Right hindlimb (tissue), 1 donor: Measurements from ENCODE around the gene STAT3.
"Not testable (repeated sequence)": the region's sequence is repeated elsewhere in the genome, so short reads cannot be mapped to it uniquely, and the experiment has no call there.

Experiments
- DNase-seq: peaks from one replicate; pipeline ENCODE4 v3.0.0-alpha.2; 2018

Gene STAT3

DNA sequence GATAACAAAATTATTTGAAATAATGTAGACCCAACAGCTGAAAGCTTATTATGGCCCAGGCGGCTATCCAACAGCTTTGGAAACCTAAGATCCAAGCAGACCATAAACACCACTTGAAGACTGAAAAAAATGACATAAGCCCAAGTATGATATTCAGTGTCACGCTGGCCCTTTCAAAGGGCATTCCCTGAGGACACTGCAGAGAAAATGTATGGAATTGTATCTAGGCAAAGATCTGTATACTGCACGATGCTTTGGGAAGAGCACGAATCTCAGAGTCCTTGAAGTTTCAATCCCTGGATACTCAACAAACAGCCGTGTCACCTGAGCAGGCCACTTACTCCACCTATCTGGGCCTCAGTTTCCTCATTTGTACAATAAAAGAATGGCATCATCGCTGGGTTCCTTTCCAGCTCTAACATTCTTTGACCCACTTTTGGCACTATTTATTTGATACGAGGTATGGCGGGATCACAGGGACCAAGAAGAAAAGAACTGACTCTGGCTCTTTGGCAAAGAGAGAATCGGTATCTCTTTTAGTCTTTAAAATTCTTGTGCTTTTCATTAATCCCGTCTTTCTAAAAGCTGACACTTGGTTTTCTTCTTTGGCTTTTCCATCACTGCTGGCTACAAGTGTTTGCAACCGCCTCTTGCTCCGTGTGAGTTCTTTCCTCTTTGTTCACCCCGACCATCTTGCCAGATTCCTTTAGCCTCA lies 113.3 kb downstream of the STAT3 start:
- DNase-seq, result no peak

DNA sequence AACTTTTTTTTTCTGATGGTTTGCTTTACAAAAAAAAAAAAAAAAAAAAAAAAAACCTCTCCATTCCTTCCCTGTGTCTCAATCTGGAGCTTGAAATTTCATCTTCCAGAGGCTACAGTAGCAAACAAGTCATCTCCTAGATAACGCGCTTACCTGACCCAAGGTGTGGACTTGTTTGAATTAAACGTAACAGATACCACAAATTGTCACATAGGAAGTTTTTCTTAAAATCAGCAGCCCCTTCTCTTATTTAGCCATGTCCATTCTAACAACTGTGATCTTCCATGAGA lies 114.0 kb downstream of the STAT3 start:
- no peak for DNase-seq

DNA sequence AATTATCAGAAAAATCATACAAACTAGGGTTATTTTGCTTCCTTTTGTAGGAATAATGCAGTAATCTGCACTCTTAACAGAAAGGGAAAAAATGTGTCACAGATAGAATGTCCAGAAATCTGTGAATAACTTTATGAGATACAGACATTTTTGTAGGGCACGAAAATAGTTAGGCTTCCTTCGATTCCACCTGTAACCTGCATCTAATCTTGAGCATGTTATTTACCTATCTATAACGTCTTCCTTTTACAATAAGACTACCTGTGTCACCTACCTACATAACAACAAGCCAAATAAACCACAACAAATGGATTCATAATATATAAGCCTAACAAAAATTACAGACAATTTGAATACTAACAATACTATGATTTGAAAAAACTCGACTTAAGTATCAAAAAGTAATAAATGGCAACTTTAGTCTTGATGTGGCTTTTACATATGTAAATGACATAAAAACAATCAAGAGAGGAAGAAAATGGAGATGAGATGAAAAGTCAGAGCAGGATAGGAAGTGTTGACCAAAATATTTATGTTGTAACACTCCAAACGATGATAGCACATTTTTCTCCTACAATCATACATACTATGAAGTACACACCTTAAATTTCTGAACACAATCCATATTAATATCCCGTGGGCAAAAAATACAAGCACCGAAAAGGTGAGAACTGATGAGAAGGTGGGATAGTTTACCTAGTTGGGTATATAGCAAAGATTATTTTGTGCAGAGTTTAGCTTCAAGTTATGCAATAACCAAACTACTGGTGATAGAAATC lies 114.6 kb downstream of the STAT3 start:
- DNase-seq, result no peak

DNA sequence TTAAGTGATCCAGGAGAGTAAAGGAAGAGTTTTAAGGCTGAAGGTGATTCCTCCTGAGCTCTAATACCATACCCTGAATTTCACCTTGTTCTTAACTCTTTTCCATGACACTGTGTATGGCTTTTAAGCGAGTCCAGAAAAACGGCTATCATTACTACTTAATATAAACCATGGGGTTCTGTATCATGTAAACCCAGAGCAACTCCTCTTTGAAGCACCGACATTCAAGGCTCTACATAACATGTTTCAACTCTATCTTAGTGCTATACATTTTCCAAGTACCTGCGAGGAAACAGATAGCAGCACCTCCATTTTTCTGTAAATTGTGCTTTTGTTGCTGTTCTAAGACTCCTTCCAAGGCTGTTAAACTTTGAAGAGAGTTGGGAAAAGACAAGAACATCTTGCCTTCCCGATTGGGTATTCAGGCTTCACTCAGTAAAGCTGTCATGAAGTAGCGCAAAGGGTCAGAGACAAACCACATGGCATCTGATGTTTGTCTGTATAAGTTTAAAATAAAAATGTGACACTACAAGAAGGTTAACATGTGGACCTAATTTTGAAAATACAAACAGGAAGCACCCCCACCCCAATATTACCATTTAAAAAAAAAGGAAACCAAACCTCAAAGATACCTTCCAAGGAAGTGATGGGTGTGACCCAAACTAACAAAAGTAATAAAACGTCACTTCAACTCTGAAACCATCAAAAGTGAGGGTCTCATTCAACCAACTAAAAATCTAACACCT lies 115.9 kb downstream of the STAT3 start:
- no peak for DNase-seq

DNA sequence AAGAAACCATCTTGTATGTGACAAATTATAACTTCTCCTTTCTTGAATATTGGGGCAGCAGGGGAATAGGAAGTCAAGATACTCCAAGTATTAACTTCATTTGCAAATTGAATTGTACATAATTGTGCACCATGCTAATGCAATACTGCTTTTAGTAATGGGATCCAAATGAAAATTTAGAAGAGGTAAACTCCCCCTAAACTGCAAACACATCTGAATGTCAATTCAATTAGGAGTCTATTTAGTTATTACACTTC lies 116.5 kb downstream of the STAT3 start:
- no peak for DNase-seq

DNA sequence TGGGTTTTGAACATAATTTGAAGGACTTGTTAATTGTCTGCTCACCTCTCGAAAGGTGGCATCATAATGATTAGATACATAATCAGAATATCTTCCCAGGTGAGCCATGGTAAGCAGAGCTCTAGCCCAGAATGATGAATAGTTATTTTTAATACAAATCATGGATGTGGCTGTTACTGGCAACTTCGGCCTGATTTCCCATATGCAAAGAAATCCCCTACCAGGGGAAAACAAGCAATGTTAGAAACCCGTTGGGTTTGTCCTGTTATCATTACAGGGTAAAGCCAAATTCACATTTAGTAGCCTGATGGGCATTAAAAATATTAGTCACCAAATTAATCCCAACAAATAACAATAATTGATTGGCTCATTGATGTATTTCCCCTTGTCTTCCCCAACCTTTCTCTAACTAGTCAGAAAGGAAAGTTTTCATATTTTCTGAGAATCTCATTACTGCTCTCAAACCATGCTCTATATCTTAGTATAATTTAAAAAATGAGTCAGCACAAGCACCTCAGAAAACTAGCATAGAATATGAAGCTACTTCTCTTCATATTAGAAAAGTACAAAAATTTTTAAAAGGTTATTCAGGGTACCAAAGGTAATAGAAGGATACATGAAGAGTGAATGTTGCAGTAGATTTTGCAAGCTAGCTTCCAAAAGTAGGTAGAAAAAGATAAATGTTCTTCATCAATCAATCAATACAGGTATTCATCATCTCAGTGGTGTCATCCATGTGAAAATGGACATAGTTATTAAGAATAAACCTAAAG lies 117.0 kb downstream of the STAT3 start:
- DNase-seq, result no peak

DNA sequence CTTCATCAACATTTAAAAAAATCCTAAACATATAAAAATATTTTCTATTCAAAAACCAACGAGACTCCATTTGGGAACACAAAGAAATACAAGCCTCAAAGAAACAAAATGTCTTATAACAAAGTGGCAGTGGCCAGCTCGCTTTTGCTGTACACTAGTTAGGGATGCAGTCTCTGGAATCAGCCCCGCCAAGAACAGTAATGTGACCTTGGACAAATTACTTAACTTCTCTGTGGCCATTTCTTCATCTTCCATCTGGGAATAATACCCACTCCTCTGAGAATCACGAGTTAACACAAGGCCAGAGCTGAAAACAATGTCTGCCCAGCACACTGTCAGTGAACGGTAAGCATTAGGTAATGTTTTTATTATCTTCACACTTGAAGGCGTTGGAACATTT lies 117.6 kb downstream of the STAT3 start:
- no peak for DNase-seq

DNA sequence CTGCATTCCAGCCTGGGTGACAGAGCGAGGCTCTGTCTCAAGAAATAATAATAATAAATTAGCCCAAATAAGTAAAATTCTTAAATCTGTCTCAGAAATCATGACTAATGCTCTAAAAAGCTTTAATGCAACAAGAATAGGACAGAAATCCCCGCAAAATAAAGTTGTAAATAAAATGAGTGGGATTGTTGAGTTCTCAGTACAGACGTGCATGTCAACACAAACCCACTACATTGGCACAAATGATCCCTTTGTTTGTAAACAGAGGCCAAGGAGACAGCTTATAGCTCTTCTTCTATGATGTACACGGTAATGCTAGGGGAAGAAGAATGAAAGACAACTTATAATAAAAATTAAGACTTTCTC lies 118.1 kb downstream of the STAT3 start:
- DNase-seq, result no peak

DNA sequence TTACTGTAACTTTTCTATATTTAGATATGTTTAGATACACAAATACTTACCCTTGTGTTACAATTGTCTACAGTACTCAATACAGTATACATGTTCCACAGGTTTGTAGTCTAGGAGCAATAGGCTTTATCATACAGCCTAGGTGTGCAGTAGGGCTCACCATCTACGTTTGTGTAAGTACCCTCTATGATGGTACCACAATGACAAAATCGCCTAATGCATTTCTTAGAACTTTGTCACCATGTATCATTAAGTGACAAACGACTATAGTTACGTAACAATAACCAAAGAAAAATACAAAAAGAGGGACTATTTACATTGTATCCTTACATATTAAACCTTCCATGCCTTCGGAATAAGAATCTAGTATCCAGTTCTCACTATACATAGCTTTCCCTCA lies 120.0 kb downstream of the STAT3 start:
- DNase-seq, result no peak

DNA sequence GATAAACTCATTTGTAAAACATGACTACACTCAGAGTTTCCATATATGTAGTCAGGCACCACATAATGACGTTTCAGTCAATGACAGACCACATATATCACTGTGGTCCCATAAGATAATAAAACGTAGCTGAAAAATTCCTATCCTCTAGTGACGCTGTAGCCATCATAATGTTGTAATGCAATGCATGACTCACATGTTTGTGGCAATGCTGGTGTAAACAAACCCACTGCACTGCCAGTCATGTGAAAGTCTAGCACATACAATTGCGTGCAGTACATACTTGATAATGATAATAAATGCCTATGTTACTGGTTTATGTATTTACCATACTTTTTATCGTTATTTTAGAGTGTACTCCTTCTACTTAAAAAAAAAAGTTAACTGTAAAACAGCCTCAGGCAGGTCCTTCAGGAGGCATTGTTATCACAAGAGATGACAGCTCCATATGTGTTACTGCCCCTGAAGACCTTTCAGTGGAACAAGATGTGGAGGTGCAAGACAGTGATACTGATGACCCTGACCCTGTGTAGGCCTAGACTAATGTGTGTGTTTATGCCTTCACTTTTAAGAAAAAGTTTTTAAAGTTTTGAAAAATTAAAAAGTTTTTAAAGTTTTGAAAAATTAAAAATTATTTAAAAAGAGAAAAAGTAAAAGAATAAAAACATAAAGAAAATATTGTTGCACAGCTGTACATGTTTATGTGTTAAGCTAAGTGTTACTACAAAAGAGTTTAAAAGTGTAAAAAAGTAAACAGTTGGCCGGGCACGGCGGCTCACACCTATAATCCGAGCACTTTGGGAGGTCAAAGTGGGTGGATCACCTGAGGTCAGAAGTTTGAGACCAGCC lies 121.1 kb downstream of the STAT3 start:
- no peak for DNase-seq

DNA sequence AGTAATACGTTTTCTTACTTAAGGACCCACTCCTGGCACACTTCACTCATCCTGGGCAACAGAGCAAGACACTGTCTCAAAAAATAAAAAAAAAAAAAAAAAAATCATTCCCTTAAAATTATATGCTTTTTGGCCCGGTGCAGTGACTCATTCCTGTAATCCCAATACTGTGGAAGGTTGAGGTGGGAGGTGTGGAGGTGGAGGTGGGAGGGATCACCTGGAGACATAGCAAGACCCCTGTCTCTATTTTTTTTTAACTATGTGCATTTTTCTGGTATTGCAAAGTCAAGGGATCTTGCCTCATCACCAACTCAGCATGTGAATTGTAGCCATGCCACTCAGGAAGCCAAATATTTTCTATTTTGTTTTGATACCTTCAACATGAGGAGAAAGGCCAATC lies 121.8 kb downstream of the STAT3 start:
- no peak for DNase-seq

DNA sequence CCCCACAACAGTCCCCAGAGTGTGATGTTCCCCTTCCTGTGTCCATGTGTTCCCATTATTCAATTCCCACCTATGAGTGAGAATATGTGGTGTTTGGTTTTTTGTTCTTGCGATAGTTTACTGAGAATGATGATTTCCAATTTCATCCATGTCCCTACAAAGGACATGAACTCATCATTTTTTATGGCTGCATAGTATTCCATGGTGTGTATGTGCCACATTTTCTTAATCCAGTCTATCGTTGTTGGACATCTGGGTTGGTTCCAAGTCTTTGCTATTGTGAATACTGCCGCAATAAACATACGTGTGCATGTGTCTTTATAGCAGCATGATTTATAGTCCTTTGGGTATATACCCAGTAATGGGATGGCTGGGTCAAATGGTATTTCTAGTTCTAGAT lies 123.9 kb downstream of the STAT3 start:
- DNase-seq, result not testable (repeated sequence)
